ENCODE measurements around the gene PDCD11. TPM values are rescaled to one million over a fixed set of nuclear protein-coding genes. Genes with fewer than 3 reads are reported as not detected.
"Not testable (repeated sequence)": the region's sequence is repeated elsewhere in the genome, so short reads cannot be mapped to it uniquely, and the experiment has no call there.

Gene PDCD11
- total and polyA plus RNA-seq, 2 experiments from 2014 or later = 14.8 to 15.5 TPM

DNA sequence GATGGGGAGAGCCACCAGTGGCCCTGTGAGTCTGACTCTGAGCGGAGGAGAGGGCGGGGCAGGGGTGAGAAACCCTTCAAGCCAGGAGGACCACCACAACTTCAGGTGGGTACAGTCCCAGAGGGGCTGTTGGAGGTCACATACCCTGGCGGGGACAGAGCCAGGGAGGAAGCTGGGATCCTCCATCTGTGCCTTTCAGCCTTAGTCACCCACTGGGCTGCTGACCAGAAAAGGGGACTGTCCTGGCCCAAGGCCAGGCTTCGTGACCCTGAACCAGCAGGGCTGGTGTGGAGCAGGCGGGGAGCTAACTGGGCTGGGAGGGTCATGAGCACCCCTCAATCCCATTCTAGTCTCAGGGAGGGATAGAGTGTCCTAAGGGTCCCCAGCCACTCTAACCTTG lies 84.1 kb downstream of the PDCD11 start:
- Histone ChIP-seq H3K79me2 (no peaks in the 10 kb centered on the region), H3K36me3 (replicated peaks; ENCODE audit: insufficient read depth, low read depth) (no peaks in the 10 kb centered on the region), H4K20me1 (ENCODE audit: insufficient read depth, poor library complexity, severe bottlenecking) (no peaks in the 10 kb centered on the region), H3K9me3 (ENCODE audit: low read depth) (no peaks in the 10 kb centered on the region), H3K4me3 (no peak overlapping the region), H3K27ac (no peak overlapping the region), H3K27me3 (no peaks in the 10 kb centered on the region), H2AFZ (no peak overlapping the region), H3K4me1 (ENCODE audit: insufficient read depth) (no peaks in the 10 kb centered on the region), H3K9me2 (replicated peaks; ENCODE audit: insufficient read depth) (no peaks in the 10 kb centered on the region), H3K4me2 (no peak overlapping the region)
- WGBS (ENCODE audit: low lambda C conversion rate, missing lambda C conversion rate) = 84% methylated on average over 5 of the region's 5 CpGs
- no peak for DNase-seq (ENCODE audit: low spot score)
- TF ChIP-seq EZH2phosphoT487 (IDR thresholded peaks at IDR 0.05; ENCODE audit: low read depth, severe bottlenecking, unreplicated experiment) (no peak), CTCF (IDR thresholded peaks at IDR 0.05; ENCODE audit: poor library complexity) (no peak), EZH2 (IDR thresholded peaks at IDR 0.05; ENCODE audit: borderline replicate concordance) (no peak)

DNA sequence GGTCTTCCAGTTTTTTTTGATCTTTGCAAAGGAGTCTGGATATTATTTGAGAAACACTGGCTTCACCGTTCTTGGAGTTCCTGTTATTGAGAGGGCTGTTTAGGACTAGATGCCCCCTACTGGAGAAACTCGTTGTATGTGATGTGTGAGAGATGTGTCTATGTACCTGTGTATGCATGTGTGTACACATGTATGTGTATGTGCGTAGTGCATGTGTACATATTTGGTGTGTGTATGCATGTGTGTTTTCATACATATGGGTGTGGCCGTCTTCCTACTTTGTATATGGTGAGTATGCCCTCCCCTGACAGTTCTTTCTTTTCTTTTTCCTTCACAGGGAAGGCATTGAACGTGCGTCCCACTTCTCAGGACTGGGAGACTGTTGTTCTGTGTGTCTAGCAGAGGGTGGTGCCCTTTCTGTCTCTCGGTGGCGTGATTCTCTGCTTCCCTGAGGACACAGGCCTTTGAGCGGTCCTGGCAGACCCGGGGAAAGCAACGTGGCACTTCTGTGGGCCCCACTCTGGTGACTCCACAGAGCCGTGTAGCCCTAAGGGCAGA lies 85.6 kb downstream of the PDCD11 start:
- H4K20me1 ChIP-seq (ENCODE audit: insufficient read depth, poor library complexity, severe bottlenecking) = no peaks in the 10 kb centered on the region
- no peaks in the 10 kb centered on the region for H3K9me2 ChIP-seq (replicated peaks; ENCODE audit: insufficient read depth)
- H3K4me3 ChIP-seq = no peak overlapping the region
- no peaks in the 10 kb centered on the region for H3K36me3 ChIP-seq (replicated peaks; ENCODE audit: insufficient read depth, low read depth)
- H2AFZ ChIP-seq = no peak overlapping the region
- WGBS (ENCODE audit: low lambda C conversion rate, missing lambda C conversion rate) = 64% methylated on average over 12 of the region's 12 CpGs
- peak; percentile 74 for DNase-seq (ENCODE audit: low spot score)
- no peaks in the 10 kb centered on the region for H3K9me3 ChIP-seq (ENCODE audit: low read depth)
- H3K4me1 ChIP-seq (ENCODE audit: insufficient read depth) = no peaks in the 10 kb centered on the region
- no peak for TF ChIP-seq EZH2phosphoT487 (IDR thresholded peaks at IDR 0.05; ENCODE audit: low read depth, severe bottlenecking, unreplicated experiment)
- peak; percentile 49 for TF ChIP-seq CTCF (IDR thresholded peaks at IDR 0.05; ENCODE audit: poor library complexity)
- TF ChIP-seq EZH2 (IDR thresholded peaks at IDR 0.05; ENCODE audit: borderline replicate concordance) = no peak
- no peak overlapping the region for H3K27ac ChIP-seq
- H3K27me3 ChIP-seq = no peaks in the 10 kb centered on the region
- no peaks in the 10 kb centered on the region for H3K79me2 ChIP-seq
- no peak overlapping the region for H3K4me2 ChIP-seq

DNA sequence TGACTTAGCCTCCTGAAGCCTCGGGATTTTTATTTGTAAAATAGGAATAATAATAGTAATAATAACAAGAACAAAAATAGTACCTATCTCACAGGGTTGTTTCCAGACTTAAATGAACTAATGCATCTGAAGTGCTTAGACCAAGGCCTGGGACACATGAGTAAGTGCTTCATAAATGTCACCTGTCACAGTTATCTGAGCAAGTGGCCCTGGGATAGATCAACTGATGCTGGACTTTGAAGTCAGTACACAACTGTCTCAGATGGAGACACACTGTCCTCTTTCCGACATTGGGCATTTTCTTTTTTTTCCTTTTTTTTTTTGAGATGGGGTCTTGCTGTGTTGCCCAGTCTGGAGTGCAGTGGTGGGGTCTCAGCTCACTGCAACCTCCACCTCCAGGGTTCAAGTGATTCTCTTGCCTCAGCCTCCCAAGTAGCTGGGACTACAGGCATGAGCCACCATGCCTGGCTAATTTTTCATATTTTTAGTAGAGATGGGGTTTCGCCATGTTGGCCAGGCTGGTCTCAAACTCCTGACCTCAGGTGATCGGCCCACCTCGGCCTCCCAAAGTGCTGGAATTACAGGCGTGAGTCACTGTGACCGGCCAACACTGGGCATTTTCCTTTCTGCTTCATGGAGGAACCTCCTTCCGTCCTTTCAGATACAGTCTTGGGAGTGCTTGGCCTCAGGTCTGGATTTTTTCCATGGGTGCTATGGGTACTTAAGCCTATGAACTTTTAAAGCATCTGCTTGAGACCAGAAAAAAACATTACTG lies 90.4 kb downstream of the PDCD11 start:
- not testable (repeated sequence) for H3K9me2 ChIP-seq (replicated peaks; ENCODE audit: insufficient read depth); H3K27me3 ChIP-seq; H2AFZ ChIP-seq; H3K36me3 ChIP-seq (replicated peaks; ENCODE audit: insufficient read depth, low read depth); H3K79me2 ChIP-seq; H3K27ac ChIP-seq; H3K9me3 ChIP-seq (ENCODE audit: low read depth); H4K20me1 ChIP-seq (ENCODE audit: insufficient read depth, poor library complexity, severe bottlenecking); DNase-seq (ENCODE audit: low spot score); H3K4me1 ChIP-seq (ENCODE audit: insufficient read depth); H3K4me3 ChIP-seq; H3K4me2 ChIP-seq
- WGBS (ENCODE audit: low lambda C conversion rate, missing lambda C conversion rate) = 91% methylated on average over 8 of the region's 8 CpGs

GRCh38 chr10:103487410-103487708 lies 90.9 kb downstream of the PDCD11 start:
- WGBS (ENCODE audit: low lambda C conversion rate, missing lambda C conversion rate) = 81% methylated on average over 2 of the region's 2 CpGs
- Histone ChIP-seq H3K27me3 (no peaks in the 10 kb centered on the region), H3K9me3 (ENCODE audit: low read depth) (no peaks in the 10 kb centered on the region), H3K9me2 (replicated peaks; ENCODE audit: insufficient read depth) (no peaks in the 10 kb centered on the region), H4K20me1 (ENCODE audit: insufficient read depth, poor library complexity, severe bottlenecking) (no peaks in the 10 kb centered on the region), H3K27ac (no peak overlapping the region), H3K4me2 (no peak overlapping the region), H3K79me2 (no peaks in the 10 kb centered on the region), H3K36me3 (replicated peaks; ENCODE audit: insufficient read depth, low read depth) (no peaks in the 10 kb centered on the region), H3K4me3 (no peak overlapping the region), H3K4me1 (ENCODE audit: insufficient read depth) (peaks cover 11% of the 10 kb centered on the region), H2AFZ (no peak overlapping the region)
- TF ChIP-seq EZH2 (IDR thresholded peaks at IDR 0.05; ENCODE audit: borderline replicate concordance) (no peak), CTCF (IDR thresholded peaks at IDR 0.05; ENCODE audit: poor library complexity) (no peak), EZH2phosphoT487 (IDR thresholded peaks at IDR 0.05; ENCODE audit: low read depth, severe bottlenecking, unreplicated experiment) (no peak)
- no peak for DNase-seq (ENCODE audit: low spot score)
